Measurements from ENCODE around the gene FCHO1. TPM values are rescaled to one million over a fixed set of nuclear protein-coding genes. Genes with fewer than 3 reads are reported as not detected.

FCHO1 gene
- total and polyA plus RNA-seq, 2 experiments from 2014 or later, result 18.5 to 42.3 TPM

- Histone ChIP-seq H3K79me2 (replicated peaks; ENCODE audit: insufficient read depth) (peaks cover 48% of the 10 kb centered on the region), H3K4me1 (ENCODE audit: insufficient read depth) (peaks cover 10% of the 10 kb centered on the region; the same call in 1 of the 2 replicates), H3K27ac (ENCODE audit: low read depth) (no peak overlapping the region), H3K4me2 (no peak overlapping the region), H2AFZ (no peak overlapping the region), H3K27me3 (ENCODE audit: insufficient read depth) (no peaks in the 10 kb centered on the region), H4K20me1 (replicated peaks; ENCODE audit: insufficient read depth) (peaks cover 37% of the 10 kb centered on the region), H3K9me2 (ENCODE audit: insufficient read depth) (no peaks in the 10 kb centered on the region), H3K4me3 (no peak overlapping the region), H3F3A (replicated peaks; ENCODE audit: low read depth) (no peaks in the 10 kb centered on the region), H3K36me3 (ENCODE audit: insufficient read depth) (peaks cover 12% of the 10 kb centered on the region; the same call in 1 of the 2 replicates)
- no peaks in the 10 kb centered on the region for H3K9me3 Mint-ChIP-seq
- peaks cover 53% of the 10 kb centered on the region for H3K36me3 Mint-ChIP-seq (ENCODE audit: low read depth)
- TF ChIP-seq POLR2AphosphoS5 (IDR thresholded peaks at IDR 0.05; ENCODE audit: low read depth), result no peak
- TF ChIP-seq STAT1 (IDR thresholded peaks at IDR 0.05; ENCODE audit: unreplicated experiment), result no peak
- no peak for TF ChIP-seq ZNF114 (CRISPR knock-in tag; IDR thresholded peaks at IDR 0.05)
- TF ChIP-seq EZH2phosphoT487 (IDR thresholded peaks at IDR 0.05; ENCODE audit: unreplicated experiment), result no peak
- TF ChIP-seq ETS1 (IDR thresholded peaks at IDR 0.05), result no peak
- TF ChIP-seq JUNB (IDR thresholded peaks at IDR 0.05; ENCODE audit: unreplicated experiment), result no peak
- TF ChIP-seq CTCF (conservative IDR thresholded peaks at IDR 0.05; ENCODE audit: low read depth in 2 of 2), result no peak
- no peak for TF ChIP-seq REST (IDR thresholded peaks at IDR 0.05; ENCODE audit: unreplicated experiment)
- no peak for TF ChIP-seq ZNF462 (CRISPR knock-in tag; IDR thresholded peaks at IDR 0.05)
- TF ChIP-seq CREB1 (CRISPR knock-in tag; IDR thresholded peaks at IDR 0.05; ENCODE audit: low read depth), result no peak
- TF ChIP-seq NANOG (IDR thresholded peaks at IDR 0.05; ENCODE audit: borderline replicate concordance), result no peak
- TF ChIP-seq ZNF331 (CRISPR knock-in tag; IDR thresholded peaks at IDR 0.05; ENCODE audit: low read depth), result no peak
- no peak for TF ChIP-seq EZH2 (IDR thresholded peaks at IDR 0.05; ENCODE audit: low read depth, unreplicated experiment)
- peaks cover 16% of the 10 kb centered on the region for H3K4me1 Mint-ChIP-seq
- H3K27ac Mint-ChIP-seq, result no peak overlapping the region
- H3K4me3 Mint-ChIP-seq, result no peak overlapping the region
- DNase-seq (ENCODE audit: low spot score) (no peak), ATAC-seq (no peak)
- H3K27me3 Mint-ChIP-seq (ENCODE audit: insufficient read depth, low read depth, poor library complexity), result peaks cover 11% of the 10 kb centered on the region
Measured at GRCh38 chr19:17724655-17725054, 26.6 kb upstream of the FCHO1 start.

All from GM23338 (cell line).